HepG2 (cell line): ENCODE results near the gene SYT17. TPM values are rescaled to one million over a fixed set of nuclear protein-coding genes. Genes with fewer than 3 reads are reported as not detected.

Experiments used
- CBFB ChIP-seq: sonication (generic); formaldehyde crosslinking; IDR thresholded peaks from 2 replicates; pipeline ENCODE4 v1.4.0; 2020; ENCODE audit warnings: missing genetic modification reagents
- CCDC6 ChIP-seq: sonication (generic); formaldehyde crosslinking; IDR thresholded peaks from 2 replicates; pipeline ENCODE4 v1.8.1; 2022; ENCODE audit warnings: mild to moderate bottlenecking, missing genetic modification reagents, moderate library complexity
- CEBPB ChIP-seq: IDR thresholded peaks from 2 replicates; pipeline ENCODE4 v1.6.1; 2011; ENCODE audit warnings: low read depth, low read length, improper control_type of control experiment, borderline replicate concordance
- ESRRA ChIP-seq: sonication (generic); formaldehyde crosslinking; IDR thresholded peaks from 2 replicates; pipeline ENCODE4 v1.5.1; 2020; ENCODE audit warnings: mild to moderate bottlenecking, low read depth, missing genetic modification reagents
- GATAD1 ChIP-seq: IDR thresholded peaks from 2 replicates; pipeline ENCODE4 v1.6.1; 2016; ENCODE audit warnings: missing genetic modification reagents, missing compliant biosample characterization
- GZF1 ChIP-seq: sonication (generic); formaldehyde crosslinking; IDR thresholded peaks from 2 replicates; pipeline ENCODE4 v1.5.1; 2020; ENCODE audit warnings: mild to moderate bottlenecking, missing genetic modification reagents
- HDAC2 ChIP-seq: sonication (generic); formaldehyde crosslinking; IDR thresholded peaks from 2 replicates; pipeline ENCODE4 v1.4.0; 2020; ENCODE audit warnings: missing genetic modification reagents
- MED1 ChIP-seq: sonication (generic); formaldehyde crosslinking; IDR thresholded peaks from 2 replicates; pipeline ENCODE4 v1.4.0; 2020; ENCODE audit warnings: missing genetic modification reagents
- MYC ChIP-seq: sonication (generic); formaldehyde crosslinking; IDR thresholded peaks from 2 replicates; pipeline ENCODE4 v1.9.0; 2021; ENCODE audit warnings: missing genetic modification reagents, borderline replicate concordance
- MZF1 ChIP-seq: sonication (generic); formaldehyde crosslinking; IDR thresholded peaks from 2 replicates; pipeline ENCODE4 v1.8.1; 2023; ENCODE audit warnings: mild to moderate bottlenecking, missing genetic modification reagents, borderline replicate concordance
- PLRG1 ChIP-seq: fragments of 450-650 bp; conservative IDR thresholded peaks from 2 replicates; pipeline ENCODE4 v1.6.1; 2016
- POLR2G ChIP-seq: fragments of 200-400 bp; formaldehyde crosslinking; IDR thresholded peaks from 2 replicates; pipeline ENCODE4 v1.6.1; 2018; ENCODE audit warnings: mild to moderate bottlenecking, low read depth, low read length, moderate library complexity
- PTBP1 ChIP-seq: fragments of 200-400 bp; formaldehyde crosslinking; IDR thresholded peaks from 2 replicates; pipeline ENCODE4 v1.6.1; 2018; ENCODE audit warnings: low read length, low read depth; ENCODE audit not compliant: poor library complexity, severe bottlenecking
- SMC3 ChIP-seq: IDR thresholded peaks from 2 replicates; pipeline ENCODE4 v1.6.1; 2011; ENCODE audit warnings: low read length, improper control_type of control experiment
- SRF ChIP-seq: IDR thresholded peaks from 2 replicates; pipeline ENCODE4 v1.6.1; 2011; ENCODE audit warnings: mild to moderate bottlenecking, low read depth, low read length, moderate library complexity
- ZBTB3 ChIP-seq: sonication (generic); formaldehyde crosslinking; IDR thresholded peaks from 2 replicates; pipeline ENCODE4 v1.4.0; 2020; ENCODE audit warnings: low read depth, mild to moderate bottlenecking, moderate library complexity, missing genetic modification reagents, borderline replicate concordance
- ZFYVE20 ChIP-seq: sonication (generic); formaldehyde crosslinking; IDR thresholded peaks from 2 replicates; pipeline ENCODE4 v1.8.0; 2023; ENCODE audit warnings: low read depth, mild to moderate bottlenecking, moderate library complexity, missing genetic modification reagents, borderline replicate concordance
- ZNF101 ChIP-seq: sonication (generic); formaldehyde crosslinking; IDR thresholded peaks from 2 replicates; pipeline ENCODE4 v1.4.0; 2020; ENCODE audit warnings: mild to moderate bottlenecking, low read depth, missing genetic modification reagents, borderline replicate concordance
- ZNF260 ChIP-seq: sonication (generic); formaldehyde crosslinking; IDR thresholded peaks from 2 replicates; pipeline ENCODE4 v1.4.0; 2020; ENCODE audit warnings: missing genetic modification reagents, low read depth, mild to moderate bottlenecking, borderline replicate concordance
- ZNF33B ChIP-seq: sonication (generic); formaldehyde crosslinking; IDR thresholded peaks from 2 replicates; pipeline ENCODE4 v1.5.1; 2020; ENCODE audit warnings: mild to moderate bottlenecking, missing genetic modification reagents
- ZNF484 ChIP-seq: sonication (generic); formaldehyde crosslinking; IDR thresholded peaks from 2 replicates; pipeline ENCODE4 v1.5.1; 2020; ENCODE audit warnings: mild to moderate bottlenecking, low read depth, missing genetic modification reagents, borderline replicate concordance
- ZNF543 ChIP-seq: sonication (generic); formaldehyde crosslinking; IDR thresholded peaks from 2 replicates; pipeline ENCODE4 v1.4.0; 2020; ENCODE audit warnings: mild to moderate bottlenecking, missing genetic modification reagents
- ZNF772 ChIP-seq: sonication (generic); formaldehyde crosslinking; IDR thresholded peaks from 2 replicates; pipeline ENCODE4 v1.5.0; 2020; ENCODE audit warnings: mild to moderate bottlenecking, missing genetic modification reagents
- ZNF878 ChIP-seq: sonication (generic); formaldehyde crosslinking; IDR thresholded peaks from 2 replicates; pipeline ENCODE4 v1.8.1; 2023; ENCODE audit warnings: mild to moderate bottlenecking, missing genetic modification reagents, moderate library complexity
- polyA plus RNA-seq, 8 experiments: library from polyadenylated mRNA; depleted of rRNA in 3 of 8; stranded (reverse) in 7 of 8; unstranded in 1 of 8; fragments of >200 nt; fragmentation: Illumina TruSeq in 4 of 8; extraction: Trizol in 4 of 8; gene quantifications; 2 replicates each; pipeline versions ENCODE4 v1.2.1 to v1.2.3, GENCODE V29; 2011 to 2016; ENCODE audit warnings: low read depth in 4 of 8, missing spikeins in 1 of 8, mixed read lengths in 1 of 8; ENCODE audit not compliant: insufficient read depth in 1 of 8
- total RNA-seq, 5 experiments: library from RNA; depleted of rRNA; stranded (reverse); fragments of >200 nt; fragmentation: Illumina TruSeq; extraction: Trizol; gene quantifications; 2 replicates each; pipeline ENCODE4 v1.2.3, GENCODE V29; 2016; ENCODE audit warnings: low read depth in 1 of 5
- TF ChIP-seq, protein P1 (sequence below): sonication (generic); formaldehyde crosslinking; IDR thresholded peaks from 2 replicates; pipeline ENCODE4 v1.5.0; 2020; ENCODE audit warnings: mild to moderate bottlenecking, missing genetic modification reagents
- TF ChIP-seq, protein P2 (sequence below): sonication (generic); formaldehyde crosslinking; IDR thresholded peaks from 2 replicates; pipeline ENCODE4 v1.4.0; 2020; ENCODE audit warnings: mild to moderate bottlenecking, missing genetic modification reagents
- TF ChIP-seq, protein P3 (sequence below): sonication (generic); formaldehyde crosslinking; IDR thresholded peaks from 2 replicates; pipeline ENCODE4 v1.5.1; 2020; ENCODE audit warnings: mild to moderate bottlenecking, missing genetic modification reagents, moderate library complexity
- TF ChIP-seq, protein P4 (sequence below): IDR thresholded peaks from 2 replicates; pipeline ENCODE4 v1.6.1; 2016; ENCODE audit warnings: missing genetic modification reagents, missing compliant biosample characterization

SYT17 gene
- total and polyA plus RNA-seq, 2 of the 13 experiments (the other 11 are each of a cell fraction or from before 2014, with no cell fraction given), result 0.44 TPM; not detected in 1

DNA sequence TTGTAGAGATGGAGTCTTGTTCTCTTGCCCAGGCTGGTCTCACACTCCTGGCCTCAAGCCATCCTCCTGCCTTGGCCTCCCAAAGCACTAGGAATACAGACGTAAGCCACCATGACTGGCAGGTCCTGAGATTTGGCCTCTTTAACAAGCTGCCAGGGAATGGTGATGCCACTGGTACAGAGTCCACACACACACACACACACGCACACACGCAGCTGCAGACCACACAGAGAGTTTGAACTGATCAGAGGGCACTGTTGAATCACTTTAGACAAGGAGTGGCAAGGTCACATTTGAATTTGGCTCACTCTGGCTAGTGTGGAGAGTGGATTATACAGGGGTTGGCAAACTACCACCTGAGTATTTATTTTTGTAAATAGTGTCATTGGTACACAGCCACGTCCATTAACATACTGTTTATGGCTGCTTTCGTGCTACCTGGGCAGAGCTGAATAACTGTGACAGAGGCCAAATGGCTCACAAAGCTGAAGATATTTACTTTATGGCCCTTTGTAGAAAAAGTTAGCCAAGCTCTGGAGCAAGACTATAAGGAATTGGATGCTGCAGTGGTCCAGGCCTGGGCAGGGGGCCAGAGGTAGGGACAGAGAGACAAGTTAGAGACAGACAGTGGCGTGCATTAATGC is 44.4 kb upstream of the SYT17 start (continued):
- TF ChIP-seq, protein P1, sequence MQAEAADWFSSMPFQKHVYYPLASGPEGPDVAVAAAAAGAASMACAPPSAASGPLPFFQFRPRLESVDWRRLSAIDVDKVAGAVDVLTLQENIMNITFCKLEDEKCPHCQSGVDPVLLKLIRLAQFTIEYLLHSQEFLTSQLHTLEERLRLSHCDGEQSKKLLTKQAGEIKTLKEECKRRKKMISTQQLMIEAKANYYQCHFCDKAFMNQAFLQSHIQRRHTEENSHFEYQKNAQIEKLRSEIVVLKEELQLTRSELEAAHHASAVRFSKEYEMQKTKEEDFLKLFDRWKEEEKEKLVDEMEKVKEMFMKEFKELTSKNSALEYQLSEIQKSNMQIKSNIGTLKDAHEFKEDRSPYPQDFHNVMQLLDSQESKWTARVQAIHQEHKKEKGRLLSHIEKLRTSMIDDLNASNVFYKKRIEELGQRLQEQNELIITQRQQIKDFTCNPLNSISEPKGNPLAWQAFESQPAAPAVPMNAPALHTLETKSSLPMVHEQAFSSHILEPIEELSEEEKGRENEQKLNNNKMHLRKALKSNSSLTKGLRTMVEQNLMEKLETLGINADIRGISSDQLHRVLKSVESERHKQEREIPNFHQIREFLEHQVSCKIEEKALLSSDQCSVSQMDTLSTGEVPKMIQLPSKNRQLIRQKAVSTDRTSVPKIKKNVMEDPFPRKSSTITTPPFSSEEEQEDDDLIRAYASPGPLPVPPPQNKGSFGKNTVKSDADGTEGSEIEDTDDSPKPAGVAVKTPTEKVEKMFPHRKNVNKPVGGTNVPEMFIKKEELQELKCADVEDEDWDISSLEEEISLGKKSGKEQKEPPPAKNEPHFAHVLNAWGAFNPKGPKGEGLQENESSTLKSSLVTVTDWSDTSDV (CRISPR knock-in tag), result no peak
- TF ChIP-seq ZBTB3 (CRISPR knock-in tag), result no peak
- TF ChIP-seq ZFYVE20 (CRISPR knock-in tag), result no peak
- TF ChIP-seq CEBPB, result 0 out of 2 replicates have a peak, but pooled peaks have one; percentile 10
- TF ChIP-seq PLRG1, result no peak
- no peak for TF ChIP-seq ZNF33B (CRISPR knock-in tag)
- TF ChIP-seq, protein P2, sequence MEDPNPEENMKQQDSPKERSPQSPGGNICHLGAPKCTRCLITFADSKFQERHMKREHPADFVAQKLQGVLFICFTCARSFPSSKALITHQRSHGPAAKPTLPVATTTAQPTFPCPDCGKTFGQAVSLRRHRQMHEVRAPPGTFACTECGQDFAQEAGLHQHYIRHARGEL (CRISPR knock-in tag), result peak; percentile 58; the same call in 1 of the 2 replicates
- no peak for TF ChIP-seq ZNF101 (CRISPR knock-in tag)
- no peak for TF ChIP-seq MZF1 (CRISPR knock-in tag)
- no peak for TF ChIP-seq ZNF878
- TF ChIP-seq ZNF772 (CRISPR knock-in tag), result no peak
- peak; percentile 68 for TF ChIP-seq MED1
- peak; percentile 44; the same call in 1 of the 2 replicates for TF ChIP-seq SMC3
- TF ChIP-seq CCDC6, result no peak
- peak; percentile 67; the same call in 1 of the 2 replicates for TF ChIP-seq HDAC2 (CRISPR knock-in tag)
- TF ChIP-seq, protein P3, sequence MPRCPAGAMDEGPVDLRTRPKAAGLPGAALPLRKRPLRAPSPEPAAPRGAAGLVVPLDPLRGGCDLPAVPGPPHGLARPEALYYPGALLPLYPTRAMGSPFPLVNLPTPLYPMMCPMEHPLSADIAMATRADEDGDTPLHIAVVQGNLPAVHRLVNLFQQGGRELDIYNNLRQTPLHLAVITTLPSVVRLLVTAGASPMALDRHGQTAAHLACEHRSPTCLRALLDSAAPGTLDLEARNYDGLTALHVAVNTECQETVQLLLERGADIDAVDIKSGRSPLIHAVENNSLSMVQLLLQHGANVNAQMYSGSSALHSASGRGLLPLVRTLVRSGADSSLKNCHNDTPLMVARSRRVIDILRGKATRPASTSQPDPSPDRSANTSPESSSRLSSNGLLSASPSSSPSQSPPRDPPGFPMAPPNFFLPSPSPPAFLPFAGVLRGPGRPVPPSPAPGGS, result peak; percentile 46; the same call in 1 of the 2 replicates
- TF ChIP-seq ZNF260 (CRISPR knock-in tag), result no peak
- TF ChIP-seq GATAD1, result peak; percentile 53; the same call in 1 of the 2 replicates
- peak; percentile 96 for TF ChIP-seq ESRRA
- TF ChIP-seq, protein P4, sequence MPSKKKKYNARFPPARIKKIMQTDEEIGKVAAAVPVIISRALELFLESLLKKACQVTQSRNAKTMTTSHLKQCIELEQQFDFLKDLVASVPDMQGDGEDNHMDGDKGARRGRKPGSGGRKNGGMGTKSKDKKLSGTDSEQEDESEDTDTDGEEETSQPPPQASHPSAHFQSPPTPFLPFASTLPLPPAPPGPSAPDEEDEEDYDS (CRISPR knock-in tag), result no peak
- no peak for TF ChIP-seq PTBP1
- TF ChIP-seq ZNF484 (CRISPR knock-in tag), result no peak
- TF ChIP-seq MYC (CRISPR knock-in tag), result peak; percentile 21; the same call in 1 of the 2 replicates
- no peak for TF ChIP-seq ZNF543
- TF ChIP-seq GZF1, result no peak
- no peak for TF ChIP-seq SRF
- no peak for TF ChIP-seq POLR2G
- no peak for TF ChIP-seq CBFB (CRISPR knock-in tag)
